Measurements from ENCODE around the gene TMEM239. TPM values are rescaled to one million over a fixed set of nuclear protein-coding genes. Genes with fewer than 3 reads are reported as not detected.

Gene TMEM239
- total RNA-seq, 2 experiments from 2014 or later: not detected

GRCh38 chr20:2795451-2795850 is 20.7 kb upstream of the TMEM239 start:
- no peak for DNase-seq
- Mint-ChIP-seq H3K4me3 (no peak overlapping the region), H3K4me1 (peaks cover 13% of the 10 kb centered on the region), H3K27ac (no peak overlapping the region), H3K27me3 (peaks cover 49% of the 10 kb centered on the region), H3K9me3 (no peaks in the 10 kb centered on the region), H3K36me3 (ENCODE audit: low read depth) (peaks cover 4% of the 10 kb centered on the region)
- ChIA-PET POLR2A (no interaction called here), CTCF (no interaction called here)

DNA sequence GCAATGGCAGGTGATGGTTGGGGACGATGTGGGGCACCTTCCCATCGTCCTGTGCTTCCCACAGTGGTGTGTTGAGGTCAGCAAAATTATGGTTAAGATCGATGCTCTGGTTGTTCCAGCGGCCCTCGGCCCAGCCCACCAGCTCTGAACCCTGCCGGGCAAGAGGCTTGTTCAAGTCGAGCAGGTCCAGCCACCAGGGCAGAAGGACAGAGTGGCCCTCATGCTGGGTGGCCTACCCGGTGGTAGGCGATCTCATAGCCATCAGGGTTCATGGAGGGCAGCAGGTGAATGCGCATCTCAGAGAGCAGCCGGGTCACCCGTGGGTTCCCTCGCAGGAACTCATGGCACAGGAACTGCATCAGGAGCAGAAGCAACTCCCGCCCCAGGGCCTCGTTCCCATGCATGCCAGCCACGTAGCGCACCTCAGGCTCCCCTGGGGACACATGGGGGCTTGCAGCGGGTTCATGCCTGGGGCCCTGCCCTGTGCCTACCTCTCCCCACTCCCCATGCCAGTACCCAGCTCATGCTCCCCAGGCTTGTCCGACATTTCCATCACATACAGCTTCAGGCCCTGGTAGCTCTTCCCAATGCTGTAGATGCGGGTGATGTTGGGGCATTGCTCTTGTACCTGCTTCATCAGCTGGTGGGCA is 20.0 kb upstream of the TMEM239 start:
- DNase-seq: no peak
- H3K4me1 Mint-ChIP-seq: peaks cover 18% of the 10 kb centered on the region
- peaks cover 4% of the 10 kb centered on the region for H3K36me3 Mint-ChIP-seq (ENCODE audit: low read depth)
- ChIA-PET CTCF (no interaction called here), POLR2A (no interaction called here)
- no peak overlapping the region for H3K4me3 Mint-ChIP-seq
- peaks cover 51% of the 10 kb centered on the region for H3K27me3 Mint-ChIP-seq
- H3K27ac Mint-ChIP-seq: no peak overlapping the region
- no peaks in the 10 kb centered on the region for H3K9me3 Mint-ChIP-seq

GRCh38 chr20:2797136-2797983 is 18.8 kb upstream of the TMEM239 start:
- DNase-seq: no peak
- Mint-ChIP-seq H3K9me3 (no peaks in the 10 kb centered on the region), H3K27ac (no peak overlapping the region), H3K27me3 (peaks cover 47% of the 10 kb centered on the region), H3K4me1 (peaks cover 22% of the 10 kb centered on the region), H3K4me3 (no peak overlapping the region), H3K36me3 (ENCODE audit: low read depth) (peaks cover 4% of the 10 kb centered on the region)
- ChIA-PET CTCF (no interaction called here), POLR2A (no interaction called here)

- Mint-ChIP-seq H3K36me3 (ENCODE audit: low read depth) (peaks cover 4% of the 10 kb centered on the region), H3K9me3 (no peaks in the 10 kb centered on the region), H3K27ac (no peak overlapping the region), H3K4me3 (no peak overlapping the region), H3K4me1 (peaks cover 22% of the 10 kb centered on the region), H3K27me3 (peaks cover 49% of the 10 kb centered on the region)
- DNase-seq: no peak
- ChIA-PET CTCF (no interaction called here), POLR2A (no interaction called here)
These were observed 17.9 kb upstream of the TMEM239 start for GRCh38 chr20:2798095-2798805.

DNA sequence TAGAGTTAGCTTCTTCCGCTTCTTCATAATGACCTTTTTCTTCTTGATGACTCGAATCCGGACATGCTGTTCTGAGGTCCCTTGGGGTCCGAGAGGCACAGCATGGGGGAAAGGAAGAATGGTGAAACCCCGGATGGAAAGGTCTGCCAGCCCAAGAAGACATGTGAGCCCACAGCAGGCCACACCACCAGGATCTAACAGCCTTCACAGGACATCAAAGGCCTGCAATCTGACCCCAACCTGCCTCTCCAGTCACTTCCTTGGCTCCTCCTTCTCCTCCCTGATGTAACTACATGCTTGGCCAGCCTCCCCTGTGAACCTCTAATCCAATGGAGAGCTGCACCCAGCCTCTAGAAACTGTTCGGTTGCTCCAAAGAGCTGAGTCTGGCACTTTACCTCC is 17.4 kb upstream of the TMEM239 start:
- CTCF ChIA-PET: no interaction called here
- no peaks in the 10 kb centered on the region for H3K9me3 Mint-ChIP-seq
- DNase-seq: no peak
- H3K36me3 Mint-ChIP-seq (ENCODE audit: low read depth): peaks cover 4% of the 10 kb centered on the region
- peaks cover 50% of the 10 kb centered on the region for H3K27me3 Mint-ChIP-seq
- no peak overlapping the region for H3K4me3 Mint-ChIP-seq
- H3K4me1 Mint-ChIP-seq: peaks cover 22% of the 10 kb centered on the region
- POLR2A ChIA-PET: no interaction called here
- H3K27ac Mint-ChIP-seq: no peak overlapping the region

GRCh38 chr20:2799271-2799670 is 16.9 kb upstream of the TMEM239 start:
- CTCF ChIA-PET: no interaction called here
- H3K27me3 Mint-ChIP-seq: peaks cover 55% of the 10 kb centered on the region
- H3K4me1 Mint-ChIP-seq: peaks cover 22% of the 10 kb centered on the region
- H3K36me3 Mint-ChIP-seq (ENCODE audit: low read depth): peaks cover 4% of the 10 kb centered on the region
- no peak overlapping the region for H3K4me3 Mint-ChIP-seq
- DNase-seq: no peak
- POLR2A ChIA-PET: no interaction called here
- H3K27ac Mint-ChIP-seq: no peak overlapping the region
- H3K9me3 Mint-ChIP-seq: no peaks in the 10 kb centered on the region

GRCh38 chr20:2799688-2800520 is 16.3 kb upstream of the TMEM239 start:
- Mint-ChIP-seq H3K27ac (peak overlapping the region; percentile 29), H3K36me3 (ENCODE audit: low read depth) (peaks cover 4% of the 10 kb centered on the region), H3K4me1 (peaks cover 22% of the 10 kb centered on the region), H3K27me3 (peaks cover 58% of the 10 kb centered on the region), H3K9me3 (no peaks in the 10 kb centered on the region), H3K4me3 (peak overlapping the region; percentile 65)
- POLR2A ChIA-PET: no interaction called here
- CTCF ChIA-PET: no interaction called here
- no peak for DNase-seq

DNA sequence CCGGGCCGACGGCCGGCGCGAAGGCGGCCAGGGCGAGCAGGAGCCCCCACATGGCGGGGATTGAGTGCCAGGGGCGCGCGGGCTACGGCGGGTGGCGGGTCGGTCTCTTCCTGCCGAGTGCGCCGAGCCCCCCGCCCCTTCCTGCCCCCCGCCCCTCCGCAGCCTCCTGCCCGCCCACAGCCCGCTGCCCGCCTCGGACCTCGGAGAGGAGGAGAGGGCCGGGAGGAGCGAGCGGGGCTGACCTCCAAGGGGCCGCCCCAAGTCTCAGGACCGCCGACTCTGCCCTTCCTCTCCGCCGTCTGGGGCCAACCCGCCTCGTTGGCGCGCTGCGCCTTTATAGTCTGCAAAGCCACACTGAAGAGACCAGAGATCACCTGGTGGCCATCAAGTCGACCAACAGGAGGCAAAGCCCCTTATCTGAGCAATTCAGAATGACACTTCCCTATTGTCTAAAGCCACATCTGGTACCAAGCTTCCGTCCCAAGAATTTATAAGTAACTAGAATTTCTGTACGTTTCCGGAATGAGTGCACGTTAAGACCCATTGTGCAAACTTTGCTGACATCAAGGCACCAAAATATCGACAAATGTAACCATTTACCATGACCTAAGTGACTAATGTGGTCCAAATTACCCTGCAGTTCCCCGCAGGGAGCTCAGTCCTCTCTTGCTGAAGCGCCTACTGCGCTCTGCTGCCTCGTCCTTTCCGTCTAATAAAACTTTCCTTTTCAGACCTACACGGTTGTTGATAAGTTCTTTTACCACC is 15.5 kb upstream of the TMEM239 start, which contains the start of gene CPXM1:
Gene CPXM1 (minus strand): TSS at position 107 of the 765 bp plus-strand sequence. CDS start 55 bp downstream, at position 52.
- peaks cover 22% of the 10 kb centered on the region for H3K4me1 Mint-ChIP-seq
- H3K4me3 Mint-ChIP-seq: peak within 1 kb of the TSS; percentile 65
- ChIA-PET POLR2A (interaction anchor here (0.7 kb wide), 1 partner anchor 21 kb away, joined by 3 read pairs; no protein-coding TSS in a partner anchor), CTCF (no interaction called here)
- H3K9me3 Mint-ChIP-seq: no peaks in the 10 kb centered on the region
- peaks cover 4% of the 10 kb centered on the region for H3K36me3 Mint-ChIP-seq (ENCODE audit: low read depth)
- peak within 1 kb of the TSS; percentile 29 for H3K27ac Mint-ChIP-seq
- no peak for DNase-seq
- peaks cover 63% of the 10 kb centered on the region for H3K27me3 Mint-ChIP-seq

DNA sequence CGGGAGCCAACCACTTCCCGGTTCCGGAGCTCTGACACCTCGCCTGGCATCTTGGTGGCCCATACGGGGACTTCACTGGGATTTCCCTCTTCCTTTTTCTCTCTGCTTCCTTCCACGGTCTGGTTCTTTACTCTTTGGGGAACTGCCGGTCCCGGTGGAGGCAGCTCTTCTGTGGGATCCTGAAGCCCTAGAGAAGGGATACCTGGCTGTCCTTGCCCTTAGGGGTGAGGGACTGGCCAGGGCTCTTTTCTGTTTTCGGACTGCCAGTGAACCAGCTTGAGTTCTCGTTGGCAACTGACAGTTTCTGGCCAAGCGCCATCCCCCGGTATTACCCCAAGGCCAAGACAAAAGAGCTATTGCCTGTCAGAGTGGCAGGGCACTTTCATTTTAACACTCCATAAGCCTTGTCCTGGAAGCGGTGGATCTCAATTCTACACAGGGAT is 14.9 kb upstream of the TMEM239 start:
- Mint-ChIP-seq H3K9me3 (no peaks in the 10 kb centered on the region), H3K36me3 (ENCODE audit: low read depth) (peaks cover 4% of the 10 kb centered on the region), H3K4me3 (peak overlapping the region; percentile 59), H3K4me1 (peaks cover 22% of the 10 kb centered on the region), H3K27me3 (peaks cover 69% of the 10 kb centered on the region), H3K27ac (no peak overlapping the region)
- no peak for DNase-seq
- POLR2A ChIA-PET: interaction anchor here (0.7 kb wide), 1 partner anchor 21 kb away, joined by 3 read pairs; no protein-coding TSS in a partner anchor
- CTCF ChIA-PET: no interaction called here

DNA sequence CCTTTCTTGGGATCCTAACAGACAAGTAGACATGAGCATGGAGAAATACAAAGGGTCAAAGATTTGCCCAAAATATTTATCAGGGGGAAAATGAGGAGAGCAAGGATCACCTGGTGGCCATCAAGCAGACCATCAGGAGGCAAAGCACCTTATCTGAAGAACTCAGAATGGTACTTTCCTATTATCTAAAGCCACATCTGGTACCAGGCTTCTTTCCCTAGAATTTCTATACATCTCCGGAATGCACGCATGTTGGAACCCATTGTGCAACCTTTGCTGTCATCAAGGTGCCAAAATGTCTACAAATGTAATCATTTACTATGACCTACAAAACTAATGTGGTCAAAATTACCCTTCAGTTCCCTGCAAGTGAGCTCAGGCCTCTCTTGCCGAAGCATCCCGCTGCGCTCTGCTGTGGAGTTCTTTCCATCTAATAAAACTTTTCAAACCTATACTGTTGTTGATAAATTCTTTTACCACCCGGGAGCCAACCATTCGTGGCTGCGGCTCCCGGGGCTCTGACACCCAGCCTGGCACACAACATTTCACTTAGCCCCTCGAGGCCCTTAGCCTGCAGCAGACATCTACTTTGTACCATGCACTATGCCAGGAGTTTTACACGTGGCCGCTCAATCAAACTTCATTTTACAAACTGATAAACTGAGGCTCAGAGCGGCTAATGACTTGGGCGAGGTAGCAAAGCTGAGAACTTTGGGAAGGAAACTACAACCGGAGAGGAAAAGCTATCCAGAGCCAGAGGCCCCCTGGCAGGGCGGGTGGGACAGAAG is 11.9 kb upstream of the TMEM239 start:
- CTCF ChIA-PET: no interaction called here
- peaks cover 17% of the 10 kb centered on the region for H3K4me1 Mint-ChIP-seq
- POLR2A ChIA-PET: no interaction called here

GRCh38 chr20:2804852-2805688 is 11.1 kb upstream of the TMEM239 start:
- Mint-ChIP-seq H3K27ac (no peak overlapping the region), H3K36me3 (ENCODE audit: low read depth) (peaks cover under 1% of the 10 kb centered on the region)

More for the DNA sequence above, 11.9 kb upstream of the TMEM239 start:
- H3K27ac Mint-ChIP-seq: no peak overlapping the region
- H3K9me3 Mint-ChIP-seq: no peaks in the 10 kb centered on the region
- DNase-seq: peak; percentile 4
- peaks cover 4% of the 10 kb centered on the region for H3K36me3 Mint-ChIP-seq (ENCODE audit: low read depth)
- H3K27me3 Mint-ChIP-seq: peaks cover 72% of the 10 kb centered on the region
- H3K4me3 Mint-ChIP-seq: no peak overlapping the region

More at GRCh38 chr20:2804852-2805688, 11.1 kb upstream of the TMEM239 start:
- POLR2A ChIA-PET: no interaction called here
- H3K4me3 Mint-ChIP-seq: no peak overlapping the region
- CTCF ChIA-PET: no interaction called here
- no peaks in the 10 kb centered on the region for H3K9me3 Mint-ChIP-seq
- peak; percentile 12 for DNase-seq
- peaks cover 64% of the 10 kb centered on the region for H3K27me3 Mint-ChIP-seq
- peaks cover 10% of the 10 kb centered on the region for H3K4me1 Mint-ChIP-seq
